Stimulated activated CD4-positive, alpha-beta T cell treated with anti-CD3 and anti-CD28 coated beads, Interleukin-15, amount 100 ng/mL, for 1 hour (primary cell): ENCODE data around the gene RUVBL1.

Experiments
- DNase-seq, 2 donors: peaks; one replicate each; pipeline ENCODE4 v3.0.0-alpha.2; 2020; ENCODE audit warnings: low read depth in 1 of 2, low spot score in 1 of 2

The RUVBL1 gene

DNA sequence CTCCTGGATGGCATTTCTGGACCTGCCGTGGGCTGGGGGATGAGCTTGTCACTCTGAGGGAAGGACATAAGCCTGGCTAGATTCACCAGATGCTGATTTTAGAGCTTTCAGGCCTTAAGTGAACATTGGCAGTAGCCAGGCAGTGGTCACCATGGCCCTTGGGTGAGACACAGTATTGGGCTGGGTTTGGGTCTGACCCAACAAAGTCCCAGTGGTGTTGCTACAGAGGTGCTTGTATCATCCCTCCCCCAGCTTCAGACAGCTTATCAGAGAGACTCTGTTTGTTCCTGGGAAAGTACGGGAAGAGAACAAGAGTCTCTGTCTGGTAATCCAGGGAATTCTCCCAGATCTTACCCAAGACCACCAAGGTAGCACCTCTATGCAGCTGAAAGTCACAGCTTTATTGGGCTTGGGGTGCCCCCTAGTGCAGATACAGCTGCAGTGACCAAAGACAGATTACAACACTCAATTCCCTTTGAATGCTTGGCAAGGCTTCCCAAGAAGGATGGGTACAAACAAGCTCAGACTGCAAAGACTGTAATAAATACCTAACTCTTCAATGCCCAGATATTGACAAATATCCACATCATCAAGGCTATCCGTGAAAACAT, 9.8 kb upstream of the RUVBL1 start:
- peak in 1 of 2 donors; percentile 7 for DNase-seq

DNA sequence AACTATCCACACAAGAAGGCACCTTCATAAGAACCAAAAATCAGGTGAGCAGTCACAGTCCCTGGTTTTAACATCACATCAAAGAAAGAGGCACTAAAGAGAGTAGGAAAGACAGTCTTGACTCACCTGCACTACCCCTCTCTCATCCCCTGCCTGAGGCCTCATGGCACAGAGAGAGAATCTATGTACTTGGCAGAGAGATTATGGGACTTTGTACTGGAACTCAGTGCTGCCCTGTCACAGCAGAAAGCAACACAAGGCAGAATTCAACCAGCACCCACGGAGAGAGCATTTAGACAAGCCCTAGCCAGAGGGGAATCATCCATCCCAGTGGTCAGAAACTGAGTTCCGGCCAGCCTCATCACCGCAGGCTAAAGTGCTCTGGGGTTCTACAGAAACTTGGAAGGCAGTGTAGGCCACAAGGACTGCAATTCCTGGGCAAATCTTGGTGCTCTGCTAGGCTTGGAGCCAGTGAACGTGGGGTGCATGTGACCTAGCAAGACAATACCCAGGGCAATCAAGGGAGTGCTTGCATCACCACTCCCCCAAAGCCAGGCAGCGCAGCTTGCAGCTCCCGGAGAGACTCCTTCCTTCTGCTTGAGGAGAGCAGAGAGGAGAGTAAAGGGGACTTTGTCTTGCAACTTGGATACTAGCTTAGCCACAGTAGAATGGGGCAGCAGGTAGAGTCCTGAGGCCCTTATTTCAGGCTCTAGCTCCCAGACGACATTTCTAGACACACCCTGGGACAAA, 8.5 kb upstream of the RUVBL1 start:
- DNase-seq = no peak

DNA sequence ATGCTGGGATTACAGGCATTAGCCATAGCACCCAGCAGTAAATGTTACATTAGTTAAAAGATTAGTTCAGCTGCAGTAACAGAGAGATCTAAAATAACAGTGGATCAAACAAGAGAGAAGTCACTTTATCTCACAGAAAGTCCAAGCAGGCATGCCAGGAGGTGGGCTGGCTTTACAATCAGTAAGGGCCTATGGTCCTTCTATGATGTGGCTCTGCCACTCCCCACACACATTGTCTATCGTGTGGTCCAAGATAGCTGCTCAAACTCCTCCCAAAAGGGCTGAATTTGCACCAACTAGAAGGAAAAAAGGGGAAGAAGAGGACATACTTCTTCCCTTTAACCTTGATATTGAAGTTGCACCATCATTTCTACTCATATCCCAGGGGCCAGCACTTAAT, 4.6 kb upstream of the RUVBL1 start:
- no peak for DNase-seq

DNA sequence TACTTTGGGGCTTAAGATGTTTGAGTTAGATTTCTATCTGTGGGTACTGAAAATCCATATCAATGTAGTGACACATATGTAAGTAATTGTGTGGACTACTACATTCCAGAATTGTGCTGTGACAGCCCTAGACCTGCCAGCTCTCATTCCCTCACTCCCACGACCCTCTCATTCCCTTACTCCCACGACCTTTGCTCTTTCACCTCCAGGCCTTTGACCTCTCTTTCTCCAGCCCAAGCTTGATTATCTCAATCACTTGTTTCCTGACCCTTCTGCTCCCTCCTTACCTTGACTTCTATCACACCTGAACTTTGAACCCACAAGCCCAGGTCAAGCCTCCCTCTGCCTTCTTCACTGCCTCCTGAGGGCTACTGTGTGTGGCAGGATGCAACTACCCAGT, 3.6 kb upstream of the RUVBL1 start:
- DNase-seq = no peak

DNA sequence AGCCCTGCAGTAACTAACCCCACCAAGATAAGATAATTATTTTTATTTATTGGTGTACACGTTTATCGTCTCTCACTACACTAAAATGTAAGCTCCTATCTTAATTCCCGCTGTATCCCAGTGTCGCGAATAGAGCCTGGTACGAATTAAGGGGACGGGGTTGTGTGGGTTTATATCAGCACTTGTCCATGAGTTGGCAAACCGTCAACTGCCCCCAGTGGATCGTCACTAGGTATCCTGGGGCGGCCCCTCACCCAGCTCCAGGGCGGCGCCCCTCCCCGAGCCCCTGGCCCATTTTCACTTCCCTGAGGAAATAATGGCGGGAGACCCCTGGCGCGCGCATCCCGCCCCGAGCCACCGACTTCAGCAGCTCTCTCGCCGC, 465 bp downstream of the RUVBL1 start:
- DNase-seq = no peak

DNA sequence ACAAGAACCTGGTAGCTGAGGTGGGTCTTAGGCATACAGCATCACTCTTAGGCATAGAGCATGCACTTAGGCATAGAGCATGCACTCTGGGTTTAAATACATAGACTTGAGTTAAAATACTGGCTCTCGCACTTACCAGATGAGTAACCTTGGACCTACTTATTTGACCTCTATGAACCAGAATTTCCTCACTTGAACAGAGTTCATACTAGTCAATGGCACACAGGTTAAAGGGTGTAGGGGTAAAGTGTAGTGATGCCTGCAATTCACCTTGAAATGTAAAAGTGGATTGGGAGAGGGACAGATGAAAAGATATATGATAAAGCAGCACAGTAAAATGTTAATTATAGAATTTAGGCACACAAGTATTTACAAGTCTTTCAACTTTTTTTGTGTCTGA, 1.6 kb downstream of the RUVBL1 start:
- no peak for DNase-seq

DNA sequence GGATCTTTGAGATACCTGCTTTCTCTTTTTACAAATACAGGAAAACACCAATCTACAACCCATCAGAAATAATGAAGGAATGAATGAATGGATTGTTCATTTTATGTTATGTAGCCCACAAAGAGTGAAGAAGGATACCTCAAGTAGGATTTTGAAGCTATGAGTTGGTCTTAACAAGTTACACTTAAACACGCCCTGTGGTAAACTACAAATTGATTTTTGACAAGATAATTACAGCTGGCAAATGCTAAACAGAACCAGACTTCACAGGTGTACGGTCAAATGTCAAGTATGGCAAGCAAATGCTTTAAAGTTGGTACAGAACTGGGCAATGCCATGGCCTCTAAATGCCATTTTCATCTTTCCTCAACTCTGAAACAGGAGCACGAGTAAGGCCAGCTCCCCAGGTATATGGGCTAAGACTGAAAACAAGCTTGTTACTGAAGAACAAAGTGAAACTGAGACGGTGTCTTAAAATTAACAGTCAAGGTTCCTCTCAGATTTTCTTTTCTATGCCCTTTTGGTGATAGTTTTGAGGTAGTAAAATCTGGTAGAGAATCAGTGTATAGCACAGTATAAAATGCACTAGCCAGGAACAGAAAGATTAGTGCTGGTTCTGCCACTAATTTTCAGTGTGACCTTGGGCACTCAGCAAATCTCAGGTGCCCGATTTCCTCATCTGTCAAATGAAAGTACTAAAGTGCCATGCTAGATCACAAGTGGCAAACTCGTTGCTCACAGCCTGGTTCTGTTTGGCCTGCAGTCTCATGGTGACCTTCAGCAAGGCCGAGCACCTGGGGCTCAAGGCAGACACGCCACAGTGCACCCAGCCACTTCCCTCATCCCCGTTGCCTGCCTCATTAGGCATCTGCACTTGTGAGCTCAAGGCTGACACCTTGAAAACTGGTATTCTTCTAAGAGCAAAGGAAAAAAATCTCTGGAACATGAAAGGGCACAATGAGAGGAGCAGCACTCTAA, 9.5 kb downstream of the RUVBL1 start:
- DNase-seq = no peak

DNA sequence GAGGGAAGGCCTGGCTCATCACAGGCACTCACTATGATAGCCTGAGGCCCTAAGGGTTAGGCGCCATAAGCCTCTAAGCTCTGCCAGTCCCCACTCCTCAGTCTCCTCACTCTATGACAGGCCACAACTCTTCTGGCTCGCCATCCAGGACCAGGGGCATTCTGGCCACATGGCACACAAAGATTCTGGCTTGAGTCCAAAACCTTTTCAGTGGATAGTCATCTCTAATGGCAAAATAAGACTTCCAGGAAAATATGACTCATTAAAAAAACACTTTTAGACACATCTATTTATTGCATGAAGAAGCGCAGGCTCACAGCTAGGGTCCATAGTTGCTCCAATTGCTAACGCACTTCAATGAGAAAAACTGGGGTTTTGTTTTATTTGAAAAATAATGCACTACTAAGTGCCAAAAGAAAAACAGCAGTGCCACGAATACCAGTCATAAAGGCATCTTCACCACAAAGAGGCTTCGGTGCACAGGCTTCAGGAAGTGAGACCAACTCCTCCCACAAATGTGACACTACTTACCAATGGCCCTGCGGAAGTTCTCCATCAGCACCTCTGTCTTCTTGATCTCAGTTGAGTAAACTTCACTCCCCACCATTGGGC, 11.1 kb downstream of the RUVBL1 start:
- no peak for DNase-seq

DNA sequence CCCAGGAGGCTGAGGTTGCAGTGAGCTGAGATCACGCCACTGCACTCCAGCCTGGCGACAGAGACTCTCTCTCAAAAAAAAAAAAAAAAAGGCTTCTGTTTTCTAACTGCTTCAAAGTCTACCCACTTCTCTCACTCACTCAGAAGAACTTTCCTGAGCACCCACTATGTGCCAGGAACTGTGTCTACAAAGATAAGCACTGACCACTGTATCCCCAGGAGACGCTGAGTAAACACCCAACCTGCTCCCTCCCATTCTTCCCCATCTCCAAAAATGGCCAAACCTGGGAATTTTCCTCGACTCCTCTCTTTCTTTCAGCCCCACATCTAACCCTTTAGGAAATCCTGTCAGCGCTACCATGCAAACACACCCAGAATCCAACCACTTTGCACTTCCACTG, 12.5 kb downstream of the RUVBL1 start:
- DNase-seq = no peak

DNA sequence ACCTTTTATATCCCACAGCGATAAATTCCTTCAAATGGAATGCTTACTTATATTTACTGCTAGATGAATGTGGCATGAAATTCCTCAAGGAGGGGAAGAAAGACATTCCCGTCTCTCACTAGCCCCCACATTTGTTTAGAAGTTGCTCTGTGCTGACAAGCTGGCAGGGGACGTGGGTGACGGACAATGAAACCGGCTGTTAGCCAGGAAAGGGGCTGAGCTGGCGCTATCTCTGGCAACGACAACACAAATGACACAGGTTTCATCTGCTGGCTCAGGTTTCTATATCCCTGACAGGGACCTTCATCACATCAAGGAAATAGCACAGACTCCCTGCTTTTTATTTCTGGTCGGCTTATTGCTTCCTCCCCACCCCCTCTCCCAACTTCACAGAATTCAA, 15.8 kb downstream of the RUVBL1 start:
- no peak for DNase-seq

DNA sequence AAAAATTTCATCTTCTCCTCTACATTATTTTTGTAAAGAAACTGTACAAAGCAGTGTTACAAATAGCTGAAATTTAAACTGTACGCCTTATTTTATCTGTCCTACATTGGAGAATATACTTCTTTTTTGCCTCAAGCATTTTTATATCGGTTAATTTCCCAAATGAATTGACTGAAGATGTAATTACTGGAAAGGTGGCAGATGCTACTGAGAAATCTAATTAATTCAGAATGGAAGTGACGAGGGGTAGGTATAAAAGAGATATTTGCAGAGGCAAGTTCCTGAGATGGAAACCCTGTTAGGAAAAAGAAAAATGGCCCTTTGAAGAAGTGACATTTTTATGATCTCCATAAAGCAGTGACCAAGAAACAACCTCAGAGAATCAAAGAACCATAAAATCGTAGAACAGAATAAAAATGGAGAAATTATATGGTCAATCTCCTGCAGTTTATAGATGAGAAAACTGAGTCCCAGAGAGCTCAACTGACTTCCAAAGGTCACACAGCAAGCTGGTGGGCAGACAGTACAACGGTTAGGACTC, 20.4 kb downstream of the RUVBL1 start:
- no peak for DNase-seq

DNA sequence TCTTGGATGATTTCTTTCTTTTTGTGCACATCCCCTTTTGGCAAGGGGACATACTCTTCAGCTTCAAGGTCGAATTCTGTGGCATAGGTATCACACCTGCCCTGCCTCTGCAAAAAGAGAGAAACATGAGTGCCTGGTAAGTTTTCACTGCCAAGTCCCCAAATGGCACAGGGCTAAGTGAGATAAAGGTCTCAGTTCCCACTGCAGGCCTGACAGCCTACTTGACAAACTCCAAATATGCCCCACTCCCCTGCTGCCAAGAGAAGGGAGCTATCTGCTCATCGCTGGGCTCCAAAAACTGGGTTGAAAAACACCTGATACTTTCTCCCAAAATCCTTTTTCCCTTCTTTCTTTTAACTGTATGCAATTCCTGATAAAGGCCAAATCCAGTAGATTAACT, 23.0 kb downstream of the RUVBL1 start:
- no peak for DNase-seq

DNA sequence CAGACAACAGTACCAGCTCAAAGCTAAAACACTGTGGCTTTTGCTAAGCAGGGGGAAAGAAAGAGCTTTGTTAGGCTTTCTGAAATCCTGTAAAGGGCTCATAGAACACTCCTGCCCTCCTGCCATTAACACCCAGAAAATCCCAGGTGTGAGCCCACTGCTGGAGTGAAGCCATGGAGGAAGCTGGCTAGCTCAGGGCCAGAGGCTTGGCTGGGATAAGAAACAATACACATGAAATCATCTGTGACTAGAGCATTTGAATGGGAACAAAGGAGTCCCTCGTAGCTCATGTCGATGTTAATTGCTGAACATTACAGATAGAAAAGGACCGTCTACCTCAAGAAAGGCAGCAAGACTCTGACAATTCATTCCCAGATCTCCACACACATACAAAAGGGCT, 23.5 kb downstream of the RUVBL1 start:
- DNase-seq = no peak

DNA sequence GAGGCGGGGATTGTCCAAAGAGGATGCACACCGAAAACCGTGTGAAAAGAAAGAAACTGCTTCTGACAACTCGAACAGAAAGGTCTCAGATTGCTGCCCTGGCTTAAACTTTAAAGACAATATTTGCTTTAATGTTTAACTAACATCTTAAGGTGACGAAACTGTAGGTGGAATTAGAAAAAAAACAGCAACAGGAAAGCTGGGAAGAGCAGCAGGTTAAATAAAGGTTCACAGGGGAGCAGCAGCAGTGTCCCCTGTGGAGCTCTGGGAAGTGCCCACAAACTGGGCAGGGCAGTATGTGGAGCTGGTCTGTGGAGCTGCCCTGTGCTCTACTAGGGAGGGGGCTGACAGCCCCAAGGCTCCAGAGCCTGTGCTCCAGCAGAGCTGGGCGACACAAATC, 25.4 kb downstream of the RUVBL1 start:
- DNase-seq = no peak

DNA sequence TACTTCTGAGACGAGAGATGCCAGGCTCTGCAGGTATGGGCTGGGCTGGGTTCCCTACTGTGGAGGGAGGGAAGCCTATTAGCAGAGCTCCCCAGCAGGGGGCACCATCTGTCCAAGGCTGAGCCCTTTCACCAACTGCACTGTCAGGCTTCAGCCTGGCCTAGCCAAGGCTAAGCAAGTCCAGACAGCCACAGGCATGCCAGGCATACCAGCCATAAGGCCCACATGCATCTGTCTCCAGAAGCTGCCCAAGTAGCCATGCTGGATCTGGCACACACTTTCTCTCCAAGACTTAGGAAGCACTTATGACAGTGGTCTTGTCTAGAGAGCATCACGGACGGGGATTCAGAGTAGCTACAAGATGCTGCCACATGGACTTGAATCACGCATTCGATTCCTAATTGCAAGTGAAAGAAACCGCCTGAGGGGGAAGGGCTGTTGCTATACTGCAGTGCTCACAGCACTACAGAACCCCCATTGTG, 28.3 kb downstream of the RUVBL1 start:
- DNase-seq = peak; percentile 60 to 64

DNA sequence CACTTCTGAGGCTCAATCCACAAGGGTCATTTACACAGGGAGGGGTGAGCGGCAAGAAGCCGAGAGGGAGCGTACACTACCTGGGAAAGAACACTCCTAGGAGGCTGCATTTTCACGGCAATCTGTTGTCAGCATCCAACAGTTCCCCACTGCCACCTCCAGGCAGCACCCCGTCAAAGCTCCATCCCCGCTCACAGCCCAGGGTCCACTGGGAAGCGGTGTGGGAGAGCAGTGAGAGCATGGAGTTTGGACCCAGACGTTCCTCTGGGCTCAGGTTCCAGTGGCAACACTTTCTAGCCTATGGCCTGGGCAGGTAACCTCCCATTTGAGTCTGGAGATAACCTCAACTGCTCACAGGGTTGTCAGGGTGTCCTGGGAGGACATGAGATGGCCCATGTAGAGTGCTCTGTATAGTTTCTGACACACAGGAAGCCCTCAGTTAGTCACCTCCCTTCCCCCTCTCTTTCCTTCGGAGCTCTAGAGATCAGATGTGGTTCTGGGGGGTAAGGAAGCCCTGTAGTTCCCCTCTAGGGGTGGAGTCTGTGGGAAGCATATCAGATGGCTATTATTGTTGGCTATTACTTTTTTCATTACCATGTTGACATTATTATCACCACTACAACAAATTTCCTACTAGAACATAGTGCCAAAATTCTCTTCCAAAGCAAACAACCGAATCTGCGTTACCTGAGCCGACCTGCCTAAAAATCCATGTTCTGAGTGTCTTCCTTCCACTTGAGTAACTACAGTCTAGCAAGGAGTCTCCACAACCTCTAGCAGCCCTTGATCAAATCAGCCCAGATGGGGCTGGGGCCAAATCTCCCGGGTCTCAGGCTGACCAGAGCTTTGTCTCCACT, 29.1 kb downstream of the RUVBL1 start:
- no peak for DNase-seq

DNA sequence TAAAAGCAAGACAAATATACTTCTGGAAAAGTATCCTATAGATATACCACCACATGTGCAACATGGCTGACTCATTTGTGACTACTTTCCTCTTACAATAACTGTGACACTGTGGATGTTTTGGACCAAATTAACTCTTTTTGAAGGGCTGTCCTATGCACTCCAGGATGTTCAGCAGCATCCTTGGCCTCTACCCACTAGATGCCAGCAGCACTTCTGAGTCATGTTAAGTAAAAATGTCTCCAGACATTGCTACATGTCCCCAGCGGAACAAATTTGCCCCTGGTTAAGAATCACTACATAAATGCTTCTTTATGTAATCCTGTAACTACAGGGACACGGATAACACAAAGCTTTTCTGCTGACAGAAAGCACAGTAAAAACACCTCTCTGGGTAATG, 32.0 kb downstream of the RUVBL1 start:
- no peak for DNase-seq

DNA sequence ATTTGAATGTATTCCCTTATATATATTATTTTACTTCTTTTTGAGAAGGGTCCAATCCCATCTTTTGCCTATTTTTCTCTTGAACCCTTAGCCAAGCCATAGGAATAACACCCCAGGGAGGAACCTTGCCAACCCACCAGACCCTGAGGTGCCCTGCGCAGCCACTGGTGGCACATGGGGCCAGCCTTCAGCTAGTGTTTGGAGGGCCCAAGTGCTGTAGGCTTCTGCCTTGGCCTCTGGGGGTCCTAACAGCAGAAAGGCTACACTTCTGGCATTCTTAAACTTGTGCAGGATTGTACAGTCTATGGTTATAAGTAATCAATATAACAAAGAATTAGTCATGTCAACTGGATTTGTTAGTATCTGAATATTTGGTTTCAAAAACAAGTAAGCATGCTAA, 34.5 kb downstream of the RUVBL1 start:
- DNase-seq = no peak

DNA sequence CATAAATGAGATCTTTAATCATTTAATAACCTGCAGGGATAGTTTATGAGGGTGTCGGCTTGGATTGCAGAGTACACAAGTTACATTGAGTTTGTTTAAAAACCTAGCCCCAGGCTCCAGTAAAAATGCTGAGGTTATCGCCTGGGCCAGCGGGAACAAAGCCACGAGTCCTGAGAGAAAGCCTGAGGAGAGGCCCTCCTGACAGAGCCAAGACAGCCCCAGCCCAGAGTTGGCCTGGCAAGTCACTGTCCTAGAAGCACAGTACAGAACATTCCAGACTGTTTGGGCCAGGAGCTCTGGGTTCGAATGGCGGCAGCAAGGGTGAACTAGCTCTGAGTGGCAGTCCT, 39.0 kb downstream of the RUVBL1 start:
- DNase-seq = no peak

DNA sequence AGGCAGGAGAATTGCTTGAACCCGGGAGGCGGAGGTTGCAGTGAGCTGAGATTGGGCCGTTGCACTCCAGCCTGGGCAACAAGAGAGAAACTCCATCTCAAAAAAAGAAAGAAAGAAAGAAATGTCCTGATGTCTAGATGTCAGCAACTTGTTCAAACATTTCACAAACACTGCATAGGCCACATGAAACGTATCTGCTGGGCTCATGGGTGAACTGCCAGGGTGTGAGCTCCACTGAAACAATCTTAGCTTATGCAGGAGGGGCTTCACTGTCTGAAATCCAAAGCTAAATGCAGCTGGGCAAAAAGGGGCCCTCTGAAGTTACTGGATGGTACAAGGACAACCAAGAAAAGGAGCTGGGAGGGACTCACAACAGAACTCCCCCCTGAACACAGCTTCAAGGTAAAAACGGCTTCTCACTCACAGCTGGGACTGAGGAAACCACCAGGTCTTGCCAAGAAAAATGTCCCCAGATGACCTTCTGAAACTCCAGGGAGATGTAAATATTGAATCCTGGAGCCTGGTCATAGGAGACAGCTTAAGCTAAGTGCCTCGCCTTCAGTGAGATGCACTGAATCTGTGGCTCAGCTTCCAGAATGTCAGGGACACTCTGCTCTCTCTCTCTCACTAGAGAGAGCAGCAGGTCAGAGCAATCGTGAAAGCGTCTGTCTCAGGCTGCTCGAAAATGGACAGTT, 39.5 kb downstream of the RUVBL1 start:
- no peak for DNase-seq
